CD4-positive, alpha-beta T cell (primary cell): ENCODE measurements around the gene DPP4. TPM values are rescaled to one million over a fixed set of nuclear protein-coding genes. Genes with fewer than 3 reads are reported as not detected.
A peak's percentile ranks its signal among the peaks of the same experiment; 100 is the strongest.

Source experiments
- ATAC-seq: fragments of 200-7000 bp; cut with Tn5 transposase; one replicate; pipeline ENCODE4 v1.10.0; 2022; ENCODE audit warnings: mild to moderate bottlenecking; ENCODE audit not compliant: poor library complexity
- CTCF ChIA-PET: fragments of 350-600 bp; sonication (Branson Sonifier 250); formaldehyde crosslinking; loops from one replicate; lab custom pipeline; 2021; ENCODE audit warnings: antibody characterized with exemption, inconsistent platforms; lab: Charles Lee
- POLR2A ChIA-PET: fragments of 350-600 bp; sonication (Branson Sonifier 250); formaldehyde crosslinking; loops from one replicate; lab custom pipeline; 2021; ENCODE audit warnings: antibody characterized with exemption, inconsistent platforms; lab: Charles Lee
- DNase-seq, 14 experiments: peaks; one replicate each; pipeline ENCODE4 v3.0.0-alpha.2; 2013 to 2020; ENCODE audit warnings: mixed read lengths in 2 of 14
- H3K27ac ChIP-seq, 2 donors: one replicate each; pipeline versions ENCODE4 v1.5.1 to v1.7.0; 2013; ENCODE audit warnings: low read length in 2 of 2, low read depth in 1 of 2, mild to moderate bottlenecking in 1 of 2
- H3K27me3 ChIP-seq, 2 experiments: 1 replicate in 1 of 2; 2 replicates in 1 of 2; pipeline versions ENCODE4 v1.6.1 to v1.7.0; 2013; ENCODE audit warnings: low read length in 2 of 2, control low read depth in 1 of 2, mild to moderate bottlenecking in 1 of 2, moderate library complexity in 1 of 2; ENCODE audit not compliant: insufficient read depth in 2 of 2, control insufficient read depth in 1 of 2
- H3K36me3 ChIP-seq: one replicate; pipeline ENCODE4 v1.6.1; 2013; ENCODE audit warnings: low read length, control low read depth; ENCODE audit not compliant: insufficient read depth
- H3K4me1 ChIP-seq: one replicate; pipeline ENCODE4 v1.6.1; 2013; ENCODE audit warnings: low read length, control low read depth; ENCODE audit not compliant: insufficient read depth
- H3K4me3 ChIP-seq: one replicate; pipeline ENCODE4 v1.5.1; 2013; ENCODE audit warnings: mild to moderate bottlenecking, low read length, moderate library complexity
- H3K9me3 ChIP-seq, 2 experiments: 1 replicate in 1 of 2; 2 replicates in 1 of 2; pipeline versions ENCODE4 v1.6.1 to v1.7.0; 2013; ENCODE audit warnings: low read length in 2 of 2, mild to moderate bottlenecking in 2 of 2, control low read depth in 1 of 2, moderate library complexity in 1 of 2; ENCODE audit not compliant: control insufficient read depth in 1 of 2, insufficient read depth in 1 of 2
- H3K27ac Mint-ChIP-seq: one replicate; pipeline ENCODE4 v1.8.0; 2020; ENCODE audit warnings: mixed read lengths
- H3K27me3 Mint-ChIP-seq: one replicate; pipeline ENCODE4 v1.8.0; 2021; ENCODE audit warnings: mixed read lengths
- H3K36me3 Mint-ChIP-seq: one replicate; pipeline ENCODE4 v1.8.0; 2021; ENCODE audit warnings: low read depth, mixed read lengths
- H3K4me1 Mint-ChIP-seq: one replicate; pipeline ENCODE4 v1.8.0; 2021; ENCODE audit warnings: low read depth, mixed read lengths
- H3K4me3 Mint-ChIP-seq: one replicate; pipeline ENCODE4 v1.8.0; 2020; ENCODE audit warnings: mild to moderate bottlenecking, mixed read lengths
- H3K9me3 Mint-ChIP-seq: one replicate; pipeline ENCODE4 v1.8.0; 2020; ENCODE audit warnings: mixed read lengths
- CTCF ChIP-seq: fragments of 200-600 bp; IDR thresholded peaks from one replicate; pipeline ENCODE4 v1.8.0; 2022; ENCODE audit warnings: antibody characterized with exemption, mild to moderate bottlenecking
- intact Hi-C, 2 experiments: fragments of 100-400 bp; cut with DNase I in 1 of 2; cut with micrococcal nuclease in 1 of 2; formaldehyde crosslinking; loops; one replicate each; pipeline versions ENCODE4 v1.15.1 to v1.9.0; 2023 to 2025; cut with DNase I, micrococcal nuclease
- total RNA-seq, 174 experiments: library from RNA in 2 of 174; stranded (reverse) in 2 of 174; gene quantifications; one replicate each; pipeline ENCODE4 v1.2.3 and lab custom pipeline; 2021 to 2026

Gene DPP4
- total RNA-seq, 2 experiments from 2014 or later, result 15.5 to 16.7 TPM

GRCh38 chr2:161991991-161992390, 82.0 kb downstream of the DPP4 start:
- peak overlapping the region; percentile 94 for H3K27ac Mint-ChIP-seq
- no peaks in the 10 kb centered on the region for H3K27me3 Mint-ChIP-seq
- ChIA-PET CTCF (interaction anchor here (1.0 to 1.4 kb wide), 2 partner anchors 19 to 30 kb away, joined by 3 to 4 read pairs; no protein-coding TSS in a partner anchor), POLR2A (interaction anchor here (1.1 to 1.9 kb wide), 5 partner anchors 19 to 134 kb away, joined by 3 to 11 read pairs (median 4); partner anchors contain the start of gene DPP4)
- H3K36me3 Mint-ChIP-seq, result peaks cover 4% of the 10 kb centered on the region
- H3K4me3 Mint-ChIP-seq, result no peak overlapping the region
- intact Hi-C loops, result loop anchor here (2.0 to 10.0 kb wide), 4 partner anchors 19 to 313 kb away; no protein-coding TSS in a partner anchor
- peaks cover 4% of the 10 kb centered on the region for H3K36me3 ChIP-seq
- H3K4me1 ChIP-seq, result peaks cover 34% of the 10 kb centered on the region
- H3K27ac ChIP-seq, result peak overlapping the region; percentile 25 to 65
- ATAC-seq, result no peak
- no peak for DNase-seq
- H3K9me3 ChIP-seq, result no peaks in the 10 kb centered on the region
- H3K9me3 Mint-ChIP-seq, result no peaks in the 10 kb centered on the region
- H3K4me3 ChIP-seq, result no peak overlapping the region
- H3K27me3 ChIP-seq, result no peaks in the 10 kb centered on the region
- H3K4me1 Mint-ChIP-seq, result peaks cover 51% of the 10 kb centered on the region
- TF ChIP-seq CTCF, result no peak

GRCh38 chr2:161990741-161991140, 83.3 kb downstream of the DPP4 start:
- Mint-ChIP-seq H3K27ac (no peak overlapping the region), H3K4me3 (no peak overlapping the region)
- POLR2A ChIA-PET, result interaction anchor here (0.8 to 1.2 kb wide), 3 partner anchors 11 to 37 kb away, joined by 3 to 4 read pairs (median 3); no protein-coding TSS in a partner anchor

GRCh38 chr2:161990036-161990435, 84.0 kb downstream of the DPP4 start:
- intact Hi-C loops, result loop anchor here (5.0 to 10.0 kb wide), 3 partner anchors 33 to 315 kb away; no protein-coding TSS in a partner anchor
- H3K9me3 Mint-ChIP-seq, result no peaks in the 10 kb centered on the region
- no peak for ATAC-seq
- DNase-seq, result no peak
- H3K27me3 ChIP-seq, result no peaks in the 10 kb centered on the region
- no peaks in the 10 kb centered on the region for H3K27me3 Mint-ChIP-seq
- peaks cover 22% of the 10 kb centered on the region for H3K4me1 ChIP-seq
- ChIA-PET CTCF (no interaction called here), POLR2A (interaction anchor here (1.1 to 1.2 kb wide), 2 partner anchors 23 to 36 kb away, joined by 3 to 4 read pairs; no protein-coding TSS in a partner anchor)
- no peak overlapping the region for H3K27ac ChIP-seq
- H3K4me1 Mint-ChIP-seq, result peaks cover 35% of the 10 kb centered on the region
- H3K9me3 ChIP-seq, result no peaks in the 10 kb centered on the region
- no peak for TF ChIP-seq CTCF
- H3K27ac Mint-ChIP-seq, result no peak overlapping the region
- no peak overlapping the region for H3K4me3 ChIP-seq
- no peaks in the 10 kb centered on the region for H3K36me3 Mint-ChIP-seq
- no peak overlapping the region for H3K4me3 Mint-ChIP-seq
- peaks cover 4% of the 10 kb centered on the region for H3K36me3 ChIP-seq

More at GRCh38 chr2:161990741-161991140, 83.3 kb downstream of the DPP4 start:
- Mint-ChIP-seq H3K36me3 (peaks cover 3% of the 10 kb centered on the region), H3K27me3 (no peaks in the 10 kb centered on the region), H3K9me3 (no peaks in the 10 kb centered on the region), H3K4me1 (peaks cover 42% of the 10 kb centered on the region)
- Histone ChIP-seq H3K9me3 (no peaks in the 10 kb centered on the region), H3K4me3 (no peak overlapping the region), H3K27ac (no peak overlapping the region), H3K27me3 (no peaks in the 10 kb centered on the region), H3K4me1 (peaks cover 29% of the 10 kb centered on the region), H3K36me3 (peaks cover 4% of the 10 kb centered on the region)
- CTCF ChIA-PET, result interaction anchor here (0.7 kb wide), 1 partner anchor 38 kb away, joined by 3 read pairs; no protein-coding TSS in a partner anchor
- no peak for TF ChIP-seq CTCF
- intact Hi-C loops, result loop anchor here (5.0 to 10.0 kb wide), 3 partner anchors 33 to 314 kb away; no protein-coding TSS in a partner anchor
- no peak for ATAC-seq
- no peak for DNase-seq
